Measurements from ENCODE around the gene KCNT1. TPM values are rescaled to one million over a fixed set of nuclear protein-coding genes. Genes with fewer than 3 reads are reported as not detected.

The KCNT1 gene
- total and polyA plus RNA-seq, 2 donors (not counting 3 experiments of a cell fraction or from before 2014, with no cell fraction given), result not detected

DNA sequence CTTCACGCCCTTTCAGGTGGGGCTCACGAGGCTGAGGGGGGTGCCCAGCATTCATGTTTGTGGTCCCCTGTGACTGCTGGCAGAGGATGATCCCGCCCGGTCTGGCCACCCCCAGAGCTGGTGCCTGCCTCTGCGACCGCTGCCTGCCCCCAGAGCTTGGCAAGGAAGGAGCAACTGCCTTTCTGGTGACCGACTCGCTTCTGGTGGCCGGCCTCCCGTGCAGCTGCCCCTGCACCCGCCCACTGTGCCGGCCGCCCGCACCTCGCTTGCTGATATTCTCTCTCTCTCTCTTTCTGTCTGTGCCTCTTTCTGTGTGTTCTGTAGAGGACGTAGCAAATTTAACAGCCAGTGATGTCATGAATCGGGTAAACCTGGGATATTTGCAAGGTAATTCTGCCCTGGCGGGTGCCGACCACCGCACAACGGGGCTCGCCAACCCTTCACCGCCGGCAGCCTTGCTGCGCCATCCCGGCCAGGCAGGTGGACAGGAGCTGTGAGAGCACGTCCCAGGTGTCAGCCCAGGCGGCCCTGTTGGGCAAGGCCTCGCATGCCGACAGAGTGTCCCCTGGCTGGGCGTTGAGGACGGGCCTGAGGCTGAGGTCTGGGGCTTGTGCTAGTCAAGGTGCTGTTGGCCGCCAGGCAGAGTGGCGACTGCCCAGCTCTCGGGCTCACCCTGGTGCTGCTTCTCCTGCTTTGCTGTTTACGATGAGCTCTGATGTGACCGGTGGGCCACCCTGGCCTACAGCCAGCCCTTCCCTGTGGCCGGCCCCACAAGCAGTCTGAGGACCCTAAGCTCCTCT is 86.0 kb downstream of the KCNT1 start:
- H3K36me3 ChIP-seq (ENCODE audit: control insufficient read depth in 2 of 2, extremely low read depth in 1 of 2, insufficient read depth in 2 of 2, low read length in 2 of 2), result no peaks in the 10 kb centered on the region
- no peaks in the 10 kb centered on the region for H4K20me1 ChIP-seq (replicated peaks; ENCODE audit: control insufficient read depth, extremely low read depth, insufficient read depth, low read length)
- FAIRE-seq (no peak), DNase-seq (ENCODE audit: low read depth, low spot score) (no peak)
- no peak for TF ChIP-seq JUN (IDR thresholded peaks at IDR 0.05; ENCODE audit: borderline replicate concordance, insufficient read depth, insufficient read length, low read depth)
- TF ChIP-seq, protein P1, sequence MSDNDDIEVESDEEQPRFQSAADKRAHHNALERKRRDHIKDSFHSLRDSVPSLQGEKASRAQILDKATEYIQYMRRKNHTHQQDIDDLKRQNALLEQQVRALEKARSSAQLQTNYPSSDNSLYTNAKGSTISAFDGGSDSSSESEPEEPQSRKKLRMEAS (IDR thresholded peaks at IDR 0.05; ENCODE audit: insufficient read depth, insufficient read length), result no peak
- TF ChIP-seq, protein P2, sequence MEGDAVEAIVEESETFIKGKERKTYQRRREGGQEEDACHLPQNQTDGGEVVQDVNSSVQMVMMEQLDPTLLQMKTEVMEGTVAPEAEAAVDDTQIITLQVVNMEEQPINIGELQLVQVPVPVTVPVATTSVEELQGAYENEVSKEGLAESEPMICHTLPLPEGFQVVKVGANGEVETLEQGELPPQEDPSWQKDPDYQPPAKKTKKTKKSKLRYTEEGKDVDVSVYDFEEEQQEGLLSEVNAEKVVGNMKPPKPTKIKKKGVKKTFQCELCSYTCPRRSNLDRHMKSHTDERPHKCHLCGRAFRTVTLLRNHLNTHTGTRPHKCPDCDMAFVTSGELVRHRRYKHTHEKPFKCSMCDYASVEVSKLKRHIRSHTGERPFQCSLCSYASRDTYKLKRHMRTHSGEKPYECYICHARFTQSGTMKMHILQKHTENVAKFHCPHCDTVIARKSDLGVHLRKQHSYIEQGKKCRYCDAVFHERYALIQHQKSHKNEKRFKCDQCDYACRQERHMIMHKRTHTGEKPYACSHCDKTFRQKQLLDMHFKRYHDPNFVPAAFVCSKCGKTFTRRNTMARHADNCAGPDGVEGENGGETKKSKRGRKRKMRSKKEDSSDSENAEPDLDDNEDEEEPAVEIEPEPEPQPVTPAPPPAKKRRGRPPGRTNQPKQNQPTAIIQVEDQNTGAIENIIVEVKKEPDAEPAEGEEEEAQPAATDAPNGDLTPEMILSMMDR (IDR thresholded peaks at IDR 0.05; ENCODE audit: extremely low read depth in 1 of 2, insufficient read depth in 1 of 2, low read depth in 1 of 2, low read length in 2 of 2), result no peak
- TF ChIP-seq MYC (IDR thresholded peaks at IDR 0.05; ENCODE audit: low read depth, low read length), result no peak
- no peak for TF ChIP-seq POLR2A (IDR thresholded peaks at IDR 0.05; ENCODE audit: low read depth, low read length)
- no peak for TF ChIP-seq FOS (IDR thresholded peaks at IDR 0.05; ENCODE audit: borderline replicate concordance, insufficient read depth, low read length)
- TF ChIP-seq GATA2 (IDR thresholded peaks at IDR 0.05; ENCODE audit: insufficient read depth, insufficient read length, low read depth, low read length), result no peak
- TF ChIP-seq POLR2AphosphoS5 (IDR thresholded peaks at IDR 0.05; ENCODE audit: insufficient read depth, low read depth, low read length), result no peak
- TF ChIP-seq EZH2 (IDR thresholded peaks at IDR 0.05; ENCODE audit: borderline replicate concordance, low read depth, low read length, severe bottlenecking), result no peak
- BruUV-seq (replicated peaks), result no TSS peak
- H3K27me3 ChIP-seq (ENCODE audit: control insufficient read depth in 2 of 2, insufficient read depth in 2 of 2, low read length in 2 of 2), result no peaks in the 10 kb centered on the region
- CTCF ChIA-PET, result interaction anchor here (0.8 kb wide), 1 partner anchor 10 kb away, joined by 3 read pairs; no protein-coding TSS in a partner anchor
- intact Hi-C loops (cut with micrococcal nuclease), result no loop called here
- no peaks in the 10 kb centered on the region for H3K4me1 ChIP-seq (ENCODE audit: control insufficient read depth, extremely low read depth, insufficient read depth, low read length)
- H2AFZ ChIP-seq (ENCODE audit: low read depth, low read length), result no peak overlapping the region
- no peak overlapping the region for H3K9ac ChIP-seq (replicated peaks; ENCODE audit: extremely low read depth, insufficient read depth, low read length)
- no peak overlapping the region for H3K27ac ChIP-seq (ENCODE audit: insufficient read depth, low read depth, low read length)
- POLR2A ChIA-PET, result no interaction called here
- no peak overlapping the region for H3K4me2 ChIP-seq (ENCODE audit: insufficient read depth, low read length)
- no peaks in the 10 kb centered on the region for H3K9me3 ChIP-seq (replicated peaks; ENCODE audit: control insufficient read depth, insufficient read depth, low read length)
- H3K4me3 ChIP-seq (replicated peaks in 1 of 3; ENCODE audit: insufficient read depth in 1 of 3, low read depth in 1 of 3, low read length in 3 of 3), result no peak overlapping the region
- dilution Hi-C loops (cut with MboI; ENCODE audit: extremely low pct_ligation_motif_present, low sequenced_read_pairs), result no loop called here
- no peaks in the 10 kb centered on the region for H3K9me1 ChIP-seq (replicated peaks; ENCODE audit: control insufficient read depth, extremely low read depth, insufficient read depth, low read length)
- no peaks in the 10 kb centered on the region for H3K79me2 ChIP-seq (ENCODE audit: control insufficient read depth, insufficient read depth, low read length)
